K562 (cell line): ENCODE measurements around the gene ZNF778. TPM values are rescaled to one million over a fixed set of nuclear protein-coding genes. Genes with fewer than 3 reads are reported as not detected.

Experiments used
- CXXC5 ChIP-seq: fragments of 250-450 bp; sonication (Bioruptor Pico); IDR thresholded peaks from 2 replicates; pipeline ENCODE4 v1.8.0; 2022; ENCODE audit warnings: inconsistent platforms, mild to moderate bottlenecking, moderate library complexity
- FIP1L1 ChIP-seq: fragments of 200-400 bp; formaldehyde crosslinking; IDR thresholded peaks from 2 replicates; pipeline ENCODE4 v1.6.1; 2018; ENCODE audit warnings: mild to moderate bottlenecking, low read depth, low read length; ENCODE audit not compliant: poor library complexity, severe bottlenecking
- FOXA1 ChIP-seq: fragments of 450-650 bp; IDR thresholded peaks from 2 replicates; pipeline ENCODE4 v1.6.1; 2016; ENCODE audit warnings: mild to moderate bottlenecking, borderline replicate concordance
- GABPA ChIP-seq: fragments of 200-800 bp; sonication (Bioruptor generic); conservative IDR thresholded peaks from 2 replicates; pipeline ENCODE4 v1.6.1; 2016; ENCODE audit warnings: low read depth, missing genetic modification characterization, missing compliant biosample characterization
- HDAC8 ChIP-seq: fragments of 450-650 bp; IDR thresholded peaks from 2 replicates; pipeline ENCODE4 v1.6.1; 2016; ENCODE audit warnings: mild to moderate bottlenecking, missing genetic modification characterization, moderate library complexity, missing compliant biosample characterization
- HLTF ChIP-seq: fragments of 450-650 bp; IDR thresholded peaks from 2 replicates; pipeline ENCODE4 v1.6.1; 2016
- HNRNPK ChIP-seq: fragments of 200-400 bp; formaldehyde crosslinking; IDR thresholded peaks from one replicate; pipeline ENCODE4 v1.6.1; 2018; ENCODE audit warnings: mild to moderate bottlenecking, low read depth, low read length; ENCODE audit not compliant: poor library complexity, severe bottlenecking
- HOMEZ ChIP-seq: fragments of 250-450 bp; sonication (Bioruptor Pico); IDR thresholded peaks from 2 replicates; pipeline ENCODE4 v1.4.0; 2020; ENCODE audit warnings: mild to moderate bottlenecking, moderate library complexity
- MYC ChIP-seq, 2 experiments: fragments of 250-450 bp in 1 of 2; sonication (Bioruptor Pico) in 1 of 2; IDR thresholded peaks; 2 replicates each; pipeline versions ENCODE4 v1.5.1 to v1.6.1; 2012 to 2021; ENCODE audit warnings: low read depth in 2 of 2, borderline replicate concordance in 1 of 2, improper control_type of control experiment in 1 of 2, low read length in 1 of 2, mild to moderate bottlenecking in 1 of 2, moderate library complexity in 1 of 2
- NCOA6 ChIP-seq: fragments of 450-650 bp; IDR thresholded peaks from 2 replicates; pipeline ENCODE4 v1.6.1; 2017; ENCODE audit warnings: mild to moderate bottlenecking
- PURB ChIP-seq: sonication (generic); formaldehyde crosslinking; IDR thresholded peaks from 2 replicates; pipeline ENCODE4 v1.9.0; 2021; ENCODE audit warnings: low read depth, mild to moderate bottlenecking, missing genetic modification reagents
- RBM17 ChIP-seq: fragments of 200-400 bp; formaldehyde crosslinking; IDR thresholded peaks from 2 replicates; pipeline ENCODE4 v1.6.1; 2017; ENCODE audit warnings: low read depth, mild to moderate bottlenecking, low read length, borderline replicate concordance
- SAP30 ChIP-seq: fragments of 200-600 bp; sonication (generic); IDR thresholded peaks from 2 replicates; pipeline ENCODE4 v1.6.1; 2012; ENCODE audit warnings: borderline replicate concordance, low read depth, mild to moderate bottlenecking, moderate library complexity, low read length, control low read depth, inconsistent platforms; ENCODE audit not compliant: insufficient read depth, poor library complexity, severe bottlenecking
- SMARCA5 ChIP-seq: fragments of 450-650 bp; IDR thresholded peaks from 2 replicates; pipeline ENCODE4 v1.6.1; 2016
- SMARCE1 ChIP-seq: fragments of 450-650 bp; IDR thresholded peaks from 2 replicates; pipeline ENCODE4 v1.7.1; 2016; ENCODE audit warnings: mild to moderate bottlenecking
- TAF1 ChIP-seq: IDR thresholded peaks from 2 replicates; pipeline ENCODE4 v1.6.1; 2011; ENCODE audit warnings: mild to moderate bottlenecking, low read length, moderate library complexity; ENCODE audit not compliant: insufficient read depth, control insufficient read depth, severe bottlenecking; ENCODE audit errors: extremely low read depth
- TBP ChIP-seq: optimal IDR thresholded peaks from 2 replicates; pipeline ENCODE3; 2011; ENCODE audit warnings: low read depth, low read length, improper control_type of control experiment
- THAP12 ChIP-seq: fragments of 250-450 bp; sonication (Bioruptor Pico); IDR thresholded peaks from 2 replicates; pipeline ENCODE4 v1.9.0; 2021; ENCODE audit warnings: mild to moderate bottlenecking, inconsistent platforms
- ZKSCAN1 ChIP-seq: fragments of 150-350 bp; IDR thresholded peaks from 2 replicates; pipeline ENCODE4 v1.6.1; 2016; ENCODE audit warnings: low read depth, low read length
- ZNF224 ChIP-seq: sonication (generic); formaldehyde crosslinking; IDR thresholded peaks from 2 replicates; pipeline ENCODE4 v1.8.0; 2022; ENCODE audit warnings: mild to moderate bottlenecking, missing genetic modification reagents
- ZNF239 ChIP-seq: fragments of 250-450 bp; sonication (Bioruptor Pico); IDR thresholded peaks from 2 replicates; pipeline ENCODE4 v1.4.0; 2020; ENCODE audit warnings: mild to moderate bottlenecking
- ZNF655 ChIP-seq: fragments of 250-450 bp; sonication (Bioruptor Pico); IDR thresholded peaks from 2 replicates; pipeline ENCODE4 v1.5.0; 2021
- ZNF707 ChIP-seq: fragments of 250-450 bp; sonication (Bioruptor Pico); conservative IDR thresholded peaks from 2 replicates; pipeline ENCODE4 v1.8.0; 2022; ENCODE audit warnings: inconsistent platforms, mild to moderate bottlenecking, moderate library complexity
- ZSCAN32 ChIP-seq: fragments of 450-650 bp; formaldehyde crosslinking; IDR thresholded peaks from 2 replicates; pipeline ENCODE4 v1.4.0; 2020; ENCODE audit warnings: mild to moderate bottlenecking, moderate library complexity
- polyA plus RNA-seq, 8 experiments: library from polyadenylated mRNA; depleted of rRNA in 4 of 8; stranded (reverse) in 5 of 8; unstranded in 3 of 8; fragments of >200 nt; fragmentation: Nextera tagmentation in 2 of 8; fragmentation: Illumina TruSeq in 1 of 8; extraction: Ambion mirVana in 2 of 8; extraction: Trizol in 1 of 8; gene quantifications; 2 replicates each; pipeline versions ENCODE4 v1.2.1 to v1.2.3, GENCODE V29; 2011 to 2014; ENCODE audit warnings: inconsistent platforms in 1 of 8, missing spikeins in 1 of 8
- total RNA-seq, 7 experiments: library from RNA; depleted of rRNA in 6 of 7; stranded (reverse); fragments of >200 nt in 6 of 7; fragmentation: Illumina TruSeq in 2 of 7; extraction: Trizol in 2 of 7; gene quantifications; 2 replicates each; pipeline versions ENCODE4 v1.2.1 to v1.2.3, GENCODE V29; 2011 to 2021; ENCODE audit warnings: low replicate concordance in 1 of 7

The ZNF778 gene
- total and polyA plus RNA-seq, 9 of the 15 experiments (the other 6 are each of a cell fraction or from before 2014, with no cell fraction given) = 0.70 to 60.6 (median 7.5) TPM

- TF ChIP-seq PURB (CRISPR knock-in tag) = no peak
- no peak for TF ChIP-seq FOXA1
- TF ChIP-seq CXXC5 (CRISPR knock-in tag) = peak; percentile 67; the same call in 1 of the 2 replicates
- TF ChIP-seq ZKSCAN1 = no peak
- no peak for TF ChIP-seq TBP
- no peak for TF ChIP-seq ZNF239 (CRISPR knock-in tag)
- TF ChIP-seq ZNF707 = no peak
- TF ChIP-seq TAF1 = no peak
- no peak for TF ChIP-seq HOMEZ (CRISPR knock-in tag)
- TF ChIP-seq SMARCE1 = peak; percentile 79
- TF ChIP-seq HDAC8 (tag) = no peak
- TF ChIP-seq ZNF224 (CRISPR knock-in tag) = no peak
- TF ChIP-seq NCOA6 = no peak
- no peak for TF ChIP-seq GABPA (tag)
- no peak for TF ChIP-seq ZSCAN32
- TF ChIP-seq SMARCA5 = no peak
- no peak for TF ChIP-seq HNRNPK
- TF ChIP-seq SAP30 = no peak
- TF ChIP-seq HLTF = no peak
- TF ChIP-seq FIP1L1 = no peak
- no peak for TF ChIP-seq ZNF655 (CRISPR knock-in tag)
- TF ChIP-seq MYC (IDR thresholded peaks at IDR 0.05; ENCODE audit: low read depth, low read length) = peak; percentile 67
- no peak for TF ChIP-seq MYC (CRISPR knock-in tag; IDR thresholded peaks at IDR 0.05; ENCODE audit: borderline replicate concordance, low read depth)
- TF ChIP-seq THAP12 (CRISPR knock-in tag) = no peak
- TF ChIP-seq RBM17 = no peak
Observed at GRCh38 chr16:89216315-89217137, 977 bp upstream of the ZNF778 start (continued).
